K562 treated with DMSO at 1 percent for 12 hours (cell line): Measurements from ENCODE around the gene EML5. TPM values are rescaled to one million over a fixed set of nuclear protein-coding genes. Genes with fewer than 3 reads are reported as not detected.

Experiments
- total RNA-seq: library from RNA; unstranded; fragments of 300-600 nt; gene quantifications from 2 replicates; pipeline ENCODE4 v1.2.3, GENCODE V29; 2022; ENCODE audit not compliant: insufficient read depth

Gene EML5
- total RNA-seq: 0.35 TPM in 1 of 2 replicates, not detected in the other

GRCh38 chr14:88792473-88793258, at the start of gene EML5:
Gene EML5 (minus strand): TSS chr14:88792953. CDS start chr14:88792503, 450 bp downstream.

GRCh38 chr14:88824314-88825077, 31.7 kb upstream of the EML5 start, which contains the start of gene TTC8:
Gene TTC8 (plus strand): TSS chr14:88824651. CDS start chr14:88824708, 57 bp downstream.

GRCh38 chr14:88562831-88563686, 229.7 kb downstream of the EML5 start, which contains the start of gene ZC3H14:
Gene ZC3H14 (plus strand): TSS chr14:88563037. CDS start chr14:88563134, 97 bp downstream.

Other genes with a start within 250 kb of the EML5 start
- gene PTPN21, start 237.9 kb downstream of the EML5 start, total RNA-seq: 0.58 and 1.4 TPM in 2 replicates
- 16.9 and 37.3 TPM in 2 replicates for gene ZC3H14, start 229.9 kb downstream of the EML5 start, total RNA-seq
- 1.9 and 7.3 TPM in 2 replicates for gene TTC8, start 31.7 kb upstream of the EML5 start, total RNA-seq